Immature natural killer cell (primary cell): ENCODE results near the gene NAMPT. TPM values are rescaled to one million over a fixed set of nuclear protein-coding genes. Genes with fewer than 3 reads are reported as not detected.

Source experiments
- DNase-seq, 3 donors: peaks; one replicate each; pipeline ENCODE4 v3.0.0; 2022; ENCODE audit warnings: mixed read lengths in 1 of 3
- H3K27ac Mint-ChIP-seq, 6 donors: one replicate each; pipeline ENCODE4 v1.8.0; 2020; ENCODE audit warnings: mixed read lengths in 6 of 6, mild to moderate bottlenecking in 5 of 6, inconsistent platforms in 4 of 6, moderate library complexity in 3 of 6
- H3K27me3 Mint-ChIP-seq, 3 donors: one replicate each; pipeline ENCODE4 v1.8.0; 2020 to 2021; ENCODE audit warnings: low read depth in 3 of 3, mild to moderate bottlenecking in 3 of 3, mixed read lengths in 3 of 3, moderate library complexity in 3 of 3, inconsistent platforms in 1 of 3
- H3K36me3 Mint-ChIP-seq, 3 donors: one replicate each; pipeline ENCODE4 v1.8.0; 2020; ENCODE audit warnings: mixed read lengths in 3 of 3, inconsistent platforms in 2 of 3, mild to moderate bottlenecking in 2 of 3
- H3K4me1 Mint-ChIP-seq, 2 donors: one replicate each; pipeline ENCODE4 v1.8.0; 2020; ENCODE audit warnings: inconsistent platforms in 2 of 2, mild to moderate bottlenecking in 2 of 2, mixed read lengths in 2 of 2, moderate library complexity in 1 of 2
- H3K4me3 Mint-ChIP-seq, 5 donors: one replicate each; pipeline ENCODE4 v1.8.0; 2020; ENCODE audit warnings: mild to moderate bottlenecking in 5 of 5, mixed read lengths in 5 of 5, inconsistent platforms in 3 of 5, moderate library complexity in 3 of 5
- H3K9me3 Mint-ChIP-seq, 6 donors: one replicate each; pipeline ENCODE4 v1.8.0; 2020; ENCODE audit warnings: mild to moderate bottlenecking in 6 of 6, mixed read lengths in 6 of 6, inconsistent platforms in 4 of 6, moderate library complexity in 3 of 6
- polyA plus RNA-seq, 3 donors: library from polyadenylated mRNA; unstranded; fragments of 300-500 nt; fragmentation: Illumina TruSeq; gene quantifications; one replicate each; pipeline ENCODE4 v1.2.3, GENCODE V29; 2021

NAMPT gene
- polyA plus RNA-seq, 3 donors from 2014 or later, result 12.7 to 14.0 (median 13.1) TPM

DNA sequence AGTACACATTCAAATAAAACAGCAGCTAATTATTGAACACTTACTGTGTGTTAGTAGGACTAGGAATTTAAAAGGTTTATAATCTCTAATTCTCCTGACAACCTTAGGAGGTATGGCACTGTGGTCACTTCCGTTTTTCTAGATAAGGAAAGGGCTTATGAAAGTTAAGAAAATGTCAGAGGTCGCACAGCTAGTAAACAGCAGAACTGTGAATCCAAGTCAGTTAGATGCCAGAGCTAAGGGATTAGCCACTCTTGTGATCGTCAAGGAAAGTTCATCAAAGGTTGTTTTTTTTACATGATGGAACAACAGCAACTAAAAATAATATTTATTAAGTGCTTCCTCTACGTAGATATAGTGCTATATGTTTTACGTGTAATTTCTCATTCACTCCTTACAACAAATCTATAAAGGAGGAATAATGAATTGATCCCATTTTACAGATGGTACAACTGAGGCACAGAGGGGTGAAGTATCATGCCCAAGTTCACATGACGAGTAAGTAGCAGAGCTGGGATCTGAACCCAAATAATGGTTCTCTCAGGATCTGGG, 84.9 kb downstream of the NAMPT start:
- no peaks in the 10 kb centered on the region for H3K9me3 Mint-ChIP-seq
- no peaks in the 10 kb centered on the region for H3K36me3 Mint-ChIP-seq
- H3K27ac Mint-ChIP-seq, result no peak overlapping the region
- no peaks in the 10 kb centered on the region for H3K4me1 Mint-ChIP-seq
- DNase-seq, result no peak
- H3K27me3 Mint-ChIP-seq, result peaks cover 0 to 9% (median 1%) of the 10 kb centered on the region in 3 donors
- no peak overlapping the region for H3K4me3 Mint-ChIP-seq

DNA sequence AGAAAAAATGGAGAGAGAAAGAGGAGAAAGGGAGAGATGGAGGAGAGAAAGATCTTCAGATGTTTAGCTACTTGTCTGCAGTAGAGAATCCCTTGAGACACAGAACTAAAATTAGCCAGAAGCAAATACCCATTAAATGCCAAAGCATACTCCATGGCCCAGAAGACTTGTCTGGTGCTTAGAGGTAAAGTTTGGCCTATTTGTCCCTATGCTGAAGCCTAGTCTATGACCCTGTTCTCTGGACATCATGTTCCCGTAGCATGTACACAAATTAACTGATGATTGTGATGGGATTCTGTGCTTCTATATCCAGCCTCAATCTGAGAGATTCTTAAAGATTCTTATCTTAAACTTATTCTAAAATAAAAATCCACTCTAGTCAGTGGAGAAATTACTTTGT, 85.8 kb downstream of the NAMPT start:
- H3K9me3 Mint-ChIP-seq, result no peaks in the 10 kb centered on the region
- no peak overlapping the region for H3K4me3 Mint-ChIP-seq
- DNase-seq, result no peak
- H3K27me3 Mint-ChIP-seq, result peaks cover under 1 to 9% (median 1%) of the 10 kb centered on the region in 3 donors
- no peak overlapping the region for H3K27ac Mint-ChIP-seq
- no peaks in the 10 kb centered on the region for H3K4me1 Mint-ChIP-seq
- H3K36me3 Mint-ChIP-seq, result no peaks in the 10 kb centered on the region

Other genes with a start within 250 kb of the NAMPT start
- gene SYPL1, start 172.7 kb downstream of the NAMPT start, polyA plus RNA-seq, result 10 to 100 TPM; 25.3 to 46.5 (median 32.0) TPM